K562 (cell line): ENCODE results near the gene UBE2N. TPM values are rescaled to one million over a fixed set of nuclear protein-coding genes. Genes with fewer than 3 reads are reported as not detected.

ENCODE experiments used
- BCLAF1 ChIP-seq, 2 experiments: fragments of 450-650 bp in 1 of 2; IDR thresholded peaks; 2 replicates each; pipeline ENCODE4 v1.6.1; 2011 to 2017; ENCODE audit warnings: low read depth in 2 of 2, antibody characterized with exemption in 1 of 2, borderline replicate concordance in 1 of 2, low read length in 1 of 2, mild to moderate bottlenecking in 1 of 2, mixed read lengths in 1 of 2; ENCODE audit not compliant: control insufficient read depth in 1 of 2
- BCOR ChIP-seq: fragments of 450-650 bp; IDR thresholded peaks from 2 replicates; pipeline ENCODE4 v1.6.1; 2016
- CAMTA2 ChIP-seq: fragments of 250-450 bp; sonication (Bioruptor Pico); conservative IDR thresholded peaks from 2 replicates; pipeline ENCODE4 v1.5.1; 2022
- CREB3 ChIP-seq: fragments of 450-650 bp; conservative IDR thresholded peaks from 2 replicates; pipeline ENCODE4 v1.6.1; 2016; ENCODE audit warnings: missing genetic modification characterization, low read depth, mild to moderate bottlenecking, missing compliant biosample characterization, moderate library complexity
- DEAF1 ChIP-seq: fragments of 450-650 bp; formaldehyde crosslinking; IDR thresholded peaks from 2 replicates; pipeline ENCODE4 v1.4.0; 2020; ENCODE audit warnings: mild to moderate bottlenecking, moderate library complexity
- DLX4 ChIP-seq: fragments of 250-450 bp; sonication (Bioruptor Pico); IDR thresholded peaks from 2 replicates; pipeline ENCODE4 v1.6.1; 2021; ENCODE audit warnings: mild to moderate bottlenecking
- HIVEP1 ChIP-seq: fragments of 250-450 bp; sonication (Bioruptor Pico); IDR thresholded peaks from 2 replicates; pipeline ENCODE4 v1.4.0; 2020; ENCODE audit warnings: mild to moderate bottlenecking
- KLF1 ChIP-seq: fragments of 450-650 bp; IDR thresholded peaks from 2 replicates; pipeline ENCODE4 v1.6.1; 2016; ENCODE audit warnings: missing genetic modification characterization, missing compliant biosample characterization
- MIER1 ChIP-seq: fragments of 450-650 bp; IDR thresholded peaks from 2 replicates; pipeline ENCODE4 v1.6.1; 2016; ENCODE audit warnings: antibody characterized with exemption, mild to moderate bottlenecking, low read depth
- NR2F6 ChIP-seq: fragments of 450-650 bp; formaldehyde crosslinking; IDR thresholded peaks from 2 replicates; pipeline ENCODE4 v1.4.0; 2020; ENCODE audit warnings: mild to moderate bottlenecking
- RNF2 ChIP-seq: sonication (generic); IDR thresholded peaks from 2 replicates; pipeline ENCODE4 v1.6.1; 2016
- TAF9B ChIP-seq: fragments of 450-650 bp; IDR thresholded peaks from 2 replicates; pipeline ENCODE4 v1.6.1; 2018; ENCODE audit warnings: mild to moderate bottlenecking; ENCODE audit not compliant: partially characterized antibody
- UBTF ChIP-seq, 2 experiments: IDR thresholded peaks; 2 replicates each; pipeline ENCODE4 v1.6.1; 2012; ENCODE audit warnings: improper control_type of control experiment in 2 of 2, low read depth in 2 of 2, low read length in 2 of 2, borderline replicate concordance in 1 of 2
- ZBTB8A ChIP-seq: fragments of 450-650 bp; IDR thresholded peaks from 2 replicates; pipeline ENCODE4 v1.6.1; 2018; ENCODE audit warnings: mild to moderate bottlenecking, moderate library complexity; ENCODE audit not compliant: partially characterized antibody
- ZHX1 ChIP-seq: fragments of 150-350 bp; conservative IDR thresholded peaks from 2 replicates; pipeline ENCODE4 v1.6.1; 2014; ENCODE audit warnings: low read length
- polyA plus RNA-seq, 8 experiments: library from polyadenylated mRNA; depleted of rRNA in 4 of 8; stranded (reverse) in 5 of 8; unstranded in 3 of 8; fragments of >200 nt; fragmentation: Nextera tagmentation in 2 of 8; fragmentation: Illumina TruSeq in 1 of 8; extraction: Ambion mirVana in 2 of 8; extraction: Trizol in 1 of 8; gene quantifications; 2 replicates each; pipeline versions ENCODE4 v1.2.1 to v1.2.3, GENCODE V29; 2011 to 2014; ENCODE audit warnings: inconsistent platforms in 1 of 8, missing spikeins in 1 of 8
- total RNA-seq, 7 experiments: library from RNA; depleted of rRNA in 6 of 7; stranded (reverse); fragments of >200 nt in 6 of 7; fragmentation: Illumina TruSeq in 2 of 7; extraction: Trizol in 2 of 7; gene quantifications; 2 replicates each; pipeline versions ENCODE4 v1.2.1 to v1.2.3, GENCODE V29; 2011 to 2021; ENCODE audit warnings: low replicate concordance in 1 of 7

The UBE2N gene
- total and polyA plus RNA-seq, 9 of the 15 experiments (the other 6 are each of a cell fraction or from before 2014, with no cell fraction given) = 189 to 826 (median 260) TPM

DNA sequence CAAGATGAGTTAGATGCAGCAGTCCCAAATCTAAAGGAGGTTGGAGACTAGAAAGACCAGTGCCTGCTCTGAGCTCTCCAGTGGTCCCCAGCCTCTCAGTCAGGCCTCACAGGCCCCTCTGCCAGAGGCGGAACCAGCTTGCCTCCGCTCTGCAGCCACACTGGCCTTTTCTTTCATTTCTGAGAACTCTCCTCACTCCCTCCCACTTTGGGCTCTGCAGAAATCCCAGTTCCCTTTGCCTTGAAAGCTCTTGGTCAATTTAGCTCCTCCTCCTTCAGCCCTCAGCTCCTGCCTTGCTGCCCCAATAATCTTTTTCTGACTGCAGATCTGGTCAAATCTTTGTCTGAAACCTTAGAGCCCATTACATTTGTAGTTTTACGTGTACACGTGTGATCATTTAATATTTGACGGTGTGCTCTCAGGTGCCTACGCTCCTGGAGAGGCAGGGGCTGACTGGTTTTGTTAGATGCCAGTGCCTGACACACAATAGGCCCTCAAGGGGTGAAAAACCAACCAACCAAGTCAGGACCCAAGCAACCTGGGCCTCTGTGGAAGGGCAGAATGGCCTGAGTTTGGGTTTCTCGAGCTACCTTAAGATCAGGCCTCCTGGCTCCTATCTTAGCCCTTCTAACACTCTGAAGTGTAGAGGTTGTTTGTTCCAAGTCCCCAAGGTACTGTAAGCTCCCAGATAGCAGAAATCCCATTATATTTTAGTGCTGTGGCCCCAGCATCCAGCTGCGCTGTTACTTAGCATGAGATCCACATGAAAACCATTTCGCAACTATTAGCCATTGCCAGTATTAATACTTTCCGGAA is 65.1 kb downstream of the UBE2N start (continued):
- TF ChIP-seq DLX4 (CRISPR knock-in tag) (no peak), HIVEP1 (CRISPR knock-in tag) (no peak), MIER1 (no peak), BCOR (no peak), ZBTB8A (no peak), DEAF1 (no peak), CAMTA2 (no peak), NR2F6 (no peak), CREB3 (tag) (no peak), UBTF (IDR thresholded peaks at IDR 0.05; ENCODE audit: borderline replicate concordance in 1 of 2, low read depth in 2 of 2, low read length in 2 of 2) (0 out of 4 replicates have a peak, but pooled peaks of 1 of the 2 experiments have one; percentile 47), ZHX1 (no peak), RNF2 (no peak), TAF9B (peak; percentile 63), KLF1 (no peak), BCLAF1 (IDR thresholded peaks at IDR 0.05; ENCODE audit: borderline replicate concordance in 1 of 2, control insufficient read depth in 1 of 2, low read depth in 2 of 2, low read length in 1 of 2) (no peak)
